Mucosa of descending colon (tissue), 3 donors: Measurements from ENCODE around the gene PARD6A. TPM values are rescaled to one million over a fixed set of nuclear protein-coding genes. Genes with fewer than 3 reads are reported as not detected.

Source experiments
- ATAC-seq: fragments of 200-7000 bp; cut with Tn5 transposase; one replicate; pipeline ENCODE4 v1.9.1; 2020; ENCODE audit warnings: mild to moderate bottlenecking, moderate library complexity
- DNase-seq, 3 donors: peaks; one replicate each; pipeline ENCODE4 v3.0.0-alpha.2; 2020
- H3K36me3 ChIP-seq: fragments of 200-600 bp; one replicate; pipeline ENCODE4 v1.8.0; 2021; ENCODE audit warnings: low read depth, mild to moderate bottlenecking
- H3K4me1 ChIP-seq: fragments of 200-600 bp; one replicate; pipeline ENCODE4 v1.8.0; 2021; ENCODE audit warnings: low read depth, mild to moderate bottlenecking
- H3K4me3 ChIP-seq: fragments of 200-600 bp; one replicate; pipeline ENCODE4 v1.8.0; 2021; ENCODE audit warnings: mild to moderate bottlenecking
- H3K9me3 ChIP-seq: fragments of 200-600 bp; one replicate; pipeline ENCODE4 v1.8.0; 2021; ENCODE audit warnings: mild to moderate bottlenecking
- CTCF ChIP-seq: fragments of 200-600 bp; IDR thresholded peaks from one replicate; pipeline ENCODE4 v1.8.0; 2022; ENCODE audit warnings: antibody characterized with exemption, mild to moderate bottlenecking
- intact Hi-C, 2 donors: fragments of 100-400 bp; cut with DNase I in 1 of 2; cut with micrococcal nuclease in 1 of 2; formaldehyde crosslinking; loops; one replicate each; pipeline versions ENCODE4 v1.11.0 to v1.11.1; 2022; cut with DNase I, micrococcal nuclease
- total RNA-seq, 3 donors: library from RNA; stranded (reverse); fragmentation: NEBNext Ultra II Directional in 2 of 3; extraction: Animal tissue kit (Norgen Biotek cat#: 25700) in 2 of 3; gene quantifications; one replicate each; pipeline versions ENCODE4 v1.2.1 to v1.2.4, GENCODE V29; 2021 to 2023
- donor health status: DM: no; HTN: no; CAD: no; lungs with moderate emphysema.
- donor health status: DM: no; HTN: no; CAD: no.
- donor health status: DM: no; HTN: yes; CAD: no.

The PARD6A gene
- total RNA-seq, 3 donors from 2014 or later: 2.3 to 9.1 (median 3.7) TPM

GRCh38 chr16:67657751-67658518, 2.8 kb upstream of the PARD6A start:
- ATAC-seq (no peak), DNase-seq (peak in 1 of 3 donors; percentile 27)
- Histone ChIP-seq H3K36me3 (no peaks in the 10 kb centered on the region), H3K9me3 (no peaks in the 10 kb centered on the region), H3K4me3 (no peak overlapping the region), H3K4me1 (peaks cover 19% of the 10 kb centered on the region)
- TF ChIP-seq CTCF: no peak
- intact Hi-C loops: no loop called here

- no peak for ATAC-seq
- DNase-seq: no peak
- Histone ChIP-seq H3K4me3 (no peak overlapping the region), H3K4me1 (peaks cover 14% of the 10 kb centered on the region), H3K9me3 (no peaks in the 10 kb centered on the region), H3K36me3 (no peaks in the 10 kb centered on the region)
- intact Hi-C loops: no loop called here
- TF ChIP-seq CTCF: no peak
These were observed 1.7 kb upstream of the PARD6A start for GRCh38 chr16:67658849-67659674.

- peak; percentile 92 for ATAC-seq
- intact Hi-C loops: loop anchor here in 1 of 2 donors (10.0 kb wide), 1 partner anchor 115 kb away; no protein-coding TSS in a partner anchor
- Histone ChIP-seq H3K4me1 (peaks cover 14% of the 10 kb centered on the region), H3K4me3 (peak within 1 kb of the TSS; percentile 44), H3K36me3 (no peaks in the 10 kb centered on the region), H3K9me3 (no peaks in the 10 kb centered on the region)
- no peak for TF ChIP-seq CTCF
- DNase-seq: peak; percentile 89 to 95 (median 95)
These were observed 841 bp upstream of the PARD6A start, which contains the start of gene ACD for GRCh38 chr16:67659675-67660563. Gene ACD (minus strand): TSS chr16:67660260. CDS start chr16:67660220, 40 bp downstream.

- Histone ChIP-seq H3K9me3 (no peaks in the 10 kb centered on the region), H3K36me3 (no peaks in the 10 kb centered on the region), H3K4me3 (no peak overlapping the region), H3K4me1 (peaks cover 14% of the 10 kb centered on the region)
- DNase-seq: peak in 1 of 3 donors; percentile 57
- intact Hi-C loops: loop anchor here in 1 of 2 donors (10.0 kb wide), 1 partner anchor 116 kb away; no protein-coding TSS in a partner anchor
- ATAC-seq: peak; percentile 2
- TF ChIP-seq CTCF: no peak
These were observed 471 bp downstream of the PARD6A start for GRCh38 chr16:67661101-67661761.
